Esophagus squamous epithelium (tissue), 5 donors: Measurements from ENCODE around the gene TPGS1. TPM values are rescaled to one million over a fixed set of nuclear protein-coding genes. Genes with fewer than 3 reads are reported as not detected.

Source experiments
- DNase-seq: peaks from one replicate; lab custom pipeline; 2025; lab: John Stamatoyannopoulos, UW
- H3K27ac ChIP-seq, 4 donors: fragments of 200-600 bp; sonication (generic); one replicate each; pipeline ENCODE4 v1.5.1; 2016 to 2019; ENCODE audit warnings: mild to moderate bottlenecking in 1 of 4
- H3K27me3 ChIP-seq, 4 donors: fragments of 200-600 bp; sonication (generic); 1 replicate in 3 of 4; 2 replicates in 1 of 4; pipeline versions ENCODE4 v1.5.1 to v1.6.0; 2017 to 2021; ENCODE audit warnings: antibody characterized with exemption in 1 of 4
- H3K36me3 ChIP-seq, 3 donors: fragments of 200-600 bp; sonication (generic); one replicate each; pipeline ENCODE4 v1.5.1; 2016 to 2019
- H3K4me1 ChIP-seq, 3 donors: fragments of 200-600 bp; sonication (generic); one replicate each; pipeline ENCODE4 v1.5.1; 2017 to 2019
- H3K4me3 ChIP-seq, 4 donors: fragments of 200-600 bp; sonication (generic); 1 replicate in 3 of 4; 2 replicates in 1 of 4; pipeline ENCODE4 v1.5.1; 2016 to 2019; ENCODE audit warnings: mild to moderate bottlenecking in 2 of 4, moderate library complexity in 1 of 4
- H3K9me3 ChIP-seq, 3 donors: fragments of 200-600 bp; sonication (generic); one replicate each; pipeline ENCODE4 v1.5.1; 2016 to 2019
- CTCF ChIP-seq, 6 experiments: fragments of 450-650 bp in 4 of 6; fragments of 200-600 bp in 2 of 6; sonication (generic) in 2 of 6; IDR thresholded peaks; one replicate each; pipeline ENCODE4 v1.5.1; 2016 to 2019; ENCODE audit warnings: antibody characterized with exemption in 6 of 6, mild to moderate bottlenecking in 4 of 6, moderate library complexity in 4 of 6
- POLR2A ChIP-seq, 4 donors: fragments of 450-650 bp; IDR thresholded peaks; one replicate each; pipeline ENCODE4 v1.6.1; 2017; ENCODE audit warnings: antibody characterized with exemption in 4 of 4, mild to moderate bottlenecking in 4 of 4, moderate library complexity in 3 of 4
- WGBS, 2 donors: methylation state at CpG; one replicate each; pipeline ENCODE4 v1.1.5; 2018; 5-methylcytosine and 5-hydroxymethylcytosine counted together
- intact Hi-C: fragments of 100-400 bp; cut with DNase I; formaldehyde crosslinking; loops from one replicate; pipeline ENCODE4 v1.15.0; 2022
- total RNA-seq, 4 donors: library from RNA; depleted of rRNA; stranded (reverse); fragments of >200 nt; gene quantifications; one replicate each; pipeline ENCODE4 v1.1.0, GENCODE V29; 2016
- donor health status: DM: yes; HTN: yes; CAD: no.

TPGS1 gene
- total RNA-seq, 4 donors from 2014 or later = 29.3 to 46.7 (median 35.6) TPM

GRCh38 chr19:484494-484893 lies 22.8 kb upstream of the TPGS1 start:
- peaks cover 0 to 40% (median 0%) of the 10 kb centered on the region in 4 donors for H3K27me3 ChIP-seq
- no peaks in the 10 kb centered on the region for H3K9me3 ChIP-seq
- H3K36me3 ChIP-seq = no peaks in the 10 kb centered on the region
- TF ChIP-seq POLR2A (IDR thresholded peaks at IDR 0.05) (no peak), CTCF (IDR thresholded peaks at IDR 0.05) (no peak)
- H3K27ac ChIP-seq = no peak overlapping the region
- WGBS, 2 donors = 51 to 76% methylated on average over 9 to 13 of the region's 15 CpGs
- no peak for DNase-seq
- intact Hi-C loops = no loop called here
- H3K4me3 ChIP-seq = no peak overlapping the region
- H3K4me1 ChIP-seq = peaks cover 4 to 31% (median 6%) of the 10 kb centered on the region in 3 donors

GRCh38 chr19:485077-485476 lies 22.2 kb upstream of the TPGS1 start:
- H3K27me3 ChIP-seq = peaks cover 0 to 40% (median 0%) of the 10 kb centered on the region in 4 donors
- H3K4me1 ChIP-seq = peaks cover 6 to 32% (median 8%) of the 10 kb centered on the region in 3 donors
- no peaks in the 10 kb centered on the region for H3K9me3 ChIP-seq
- no peak overlapping the region for H3K27ac ChIP-seq
- 51 to 60% methylated on average over 7 to 10 of the region's 22 CpGs for WGBS, 2 donors
- H3K4me3 ChIP-seq = no peak overlapping the region
- no peak for TF ChIP-seq CTCF (IDR thresholded peaks at IDR 0.05)
- intact Hi-C loops = no loop called here
- H3K36me3 ChIP-seq = no peaks in the 10 kb centered on the region
- DNase-seq = no peak

GRCh38 chr19:485583-486236 lies 21.6 kb upstream of the TPGS1 start:
- Histone ChIP-seq H3K4me1 (peaks cover 6 to 33% (median 8%) of the 10 kb centered on the region in 3 donors), H3K27me3 (peaks cover 0 to 40% (median 0%) of the 10 kb centered on the region in 4 donors), H3K36me3 (no peaks in the 10 kb centered on the region), H3K4me3 (no peak overlapping the region), H3K9me3 (no peaks in the 10 kb centered on the region), H3K27ac (peak overlapping the region in 1 of 4 donors; percentile 39)
- TF ChIP-seq POLR2A (IDR thresholded peaks at IDR 0.05) (peak in 1 of 4 donors; percentile 16), CTCF (IDR thresholded peaks at IDR 0.05) (no peak)
- intact Hi-C loops = no loop called here
- DNase-seq = no peak
- WGBS, 2 donors = 28 to 40% methylated on average over 3 to 6 of the region's 23 CpGs

GRCh38 chr19:488505-489417 lies 18.5 kb upstream of the TPGS1 start:
- Histone ChIP-seq H3K27ac (peak overlapping the region; percentile 84 to 93 (median 92)), H3K4me1 (peaks cover 6 to 33% (median 8%) of the 10 kb centered on the region in 3 donors), H3K27me3 (peaks cover 0 to 34% (median 0%) of the 10 kb centered on the region in 4 donors), H3K36me3 (no peaks in the 10 kb centered on the region), H3K4me3 (peak overlapping the region; percentile 72 to 81 (median 72)), H3K9me3 (no peaks in the 10 kb centered on the region)
- intact Hi-C loops = no loop called here
- TF ChIP-seq CTCF (IDR thresholded peaks at IDR 0.05) (peak in 3 of 6 experiments; percentile 19 to 62 (median 22)), POLR2A (IDR thresholded peaks at IDR 0.05) (peak in 3 of 4 donors; percentile 82 to 89 (median 86))
- 0% methylated on average over 1 of the region's 114 CpGs; no CpG with 5 or more reads in 1 of the 2 donors for WGBS, 2 donors
- DNase-seq = peak; percentile 74
